ENCODE measurements around the gene TBC1D32.

TBC1D32 gene

DNA sequence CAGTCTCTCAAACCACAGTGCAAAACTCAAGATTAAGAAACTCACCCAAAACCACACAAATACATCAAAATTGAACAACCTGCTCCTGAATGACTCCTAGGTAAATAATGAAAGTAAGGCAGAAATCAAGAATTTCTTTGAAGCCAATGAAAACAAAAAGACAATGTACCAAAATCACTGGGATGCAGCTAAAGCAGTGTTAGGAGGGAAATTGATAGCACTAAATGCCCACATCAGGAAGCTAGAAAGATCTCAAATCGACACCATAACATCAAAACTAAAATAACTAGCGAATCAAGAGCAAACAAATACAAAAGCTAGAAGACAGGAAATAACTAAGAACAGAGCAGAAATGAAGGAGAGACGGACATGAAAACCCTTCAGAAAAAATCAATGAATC is 70.5 kb downstream of the TBC1D32 start:
- no peaks in the 10 kb centered on the region; the same call in 1 of the 2 replicates for H3K9me3 ChIP-seq (ENCODE audit: low read depth, low read length)
- H3K27ac ChIP-seq = no peak overlapping the region
- TF ChIP-seq FOXP2 (optimal IDR thresholded peaks at IDR 0.05; ENCODE audit: control extremely low read depth, extremely low read length, insufficient read depth) (no peak), EZH2 (IDR thresholded peaks at IDR 0.05) (no peak), POLR2AphosphoS5 (IDR thresholded peaks at IDR 0.05; ENCODE audit: borderline replicate concordance, low read depth, low read length) (no peak)
- H3K9ac ChIP-seq (ENCODE audit: insufficient read length) = no peak overlapping the region
- H3K36me3 ChIP-seq (ENCODE audit: insufficient read depth, low read length) = no peaks in the 10 kb centered on the region
- no peak for DNase-seq (ENCODE audit: low read depth, low spot score)
- no peak overlapping the region for H3K4me3 ChIP-seq

DNA sequence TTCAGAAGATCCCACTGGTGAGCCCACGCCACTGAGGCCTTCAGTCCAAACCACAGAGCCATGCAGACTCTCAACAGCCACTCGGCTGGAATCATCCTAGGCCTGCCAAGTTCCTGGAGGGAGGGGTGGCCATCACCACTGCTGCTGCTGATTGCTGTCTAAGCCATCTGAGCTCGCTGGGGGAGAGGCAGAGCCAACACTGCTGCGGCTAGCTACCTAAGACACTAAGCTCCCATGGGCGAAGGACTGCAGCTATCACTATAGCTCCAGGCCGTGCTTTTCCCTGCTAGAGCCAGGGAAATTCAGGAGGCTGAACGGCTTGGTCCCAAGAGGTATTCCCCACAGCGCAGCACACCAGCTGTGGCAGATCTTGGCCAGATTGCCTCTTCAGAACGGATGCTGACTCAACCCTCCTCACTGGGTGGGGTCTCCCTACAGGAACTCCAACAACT is 73.6 kb downstream of the TBC1D32 start:
- no peaks in the 10 kb centered on the region; the same call in 1 of the 2 replicates for H3K9me3 ChIP-seq (ENCODE audit: low read depth, low read length)

DNA sequence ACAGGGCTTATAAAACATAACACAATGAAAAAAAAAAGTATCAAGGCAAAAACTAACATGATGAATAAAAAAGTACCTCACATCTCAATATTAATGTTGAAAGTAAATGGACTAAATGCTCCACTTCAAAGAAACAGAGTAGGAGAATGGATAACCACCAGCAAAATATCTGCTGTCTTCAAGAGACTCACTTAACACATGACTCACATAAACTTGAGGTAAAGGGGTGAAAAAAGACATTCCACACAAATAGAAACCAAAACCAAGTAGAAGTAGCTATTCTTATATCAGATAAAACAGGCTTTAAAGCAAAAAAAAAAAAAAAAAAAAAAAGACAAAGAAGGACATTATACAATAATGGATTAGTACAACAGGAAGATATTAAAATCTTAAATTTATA is 86.9 kb downstream of the TBC1D32 start:
- Histone ChIP-seq H3K9ac (ENCODE audit: insufficient read length) (no peak overlapping the region), H3K9me3 (ENCODE audit: low read depth, low read length) (peaks cover 6% of the 10 kb centered on the region; the same call in 1 of the 2 replicates), H3K4me3 (no peak overlapping the region), H3K36me3 (ENCODE audit: insufficient read depth, low read length) (no peaks in the 10 kb centered on the region), H3K27ac (no peak overlapping the region)
- no peak for DNase-seq (ENCODE audit: low read depth, low spot score)
- TF ChIP-seq FOXP2 (optimal IDR thresholded peaks at IDR 0.05; ENCODE audit: control extremely low read depth, extremely low read length, insufficient read depth) (no peak), EZH2 (IDR thresholded peaks at IDR 0.05) (no peak), POLR2AphosphoS5 (IDR thresholded peaks at IDR 0.05; ENCODE audit: borderline replicate concordance, low read depth, low read length) (no peak)

More for the DNA sequence above, 73.6 kb downstream of the TBC1D32 start:
- TF ChIP-seq FOXP2 (optimal IDR thresholded peaks at IDR 0.05; ENCODE audit: control extremely low read depth, extremely low read length, insufficient read depth) (no peak), POLR2AphosphoS5 (IDR thresholded peaks at IDR 0.05; ENCODE audit: borderline replicate concordance, low read depth, low read length) (no peak), EZH2 (IDR thresholded peaks at IDR 0.05) (no peak)
- Histone ChIP-seq H3K9ac (ENCODE audit: insufficient read length) (no peak overlapping the region), H3K4me3 (no peak overlapping the region), H3K36me3 (ENCODE audit: insufficient read depth, low read length) (no peaks in the 10 kb centered on the region; the same call in 1 of the 2 replicates), H3K27ac (no peak overlapping the region)
- DNase-seq (ENCODE audit: low read depth, low spot score) = no peak

DNA sequence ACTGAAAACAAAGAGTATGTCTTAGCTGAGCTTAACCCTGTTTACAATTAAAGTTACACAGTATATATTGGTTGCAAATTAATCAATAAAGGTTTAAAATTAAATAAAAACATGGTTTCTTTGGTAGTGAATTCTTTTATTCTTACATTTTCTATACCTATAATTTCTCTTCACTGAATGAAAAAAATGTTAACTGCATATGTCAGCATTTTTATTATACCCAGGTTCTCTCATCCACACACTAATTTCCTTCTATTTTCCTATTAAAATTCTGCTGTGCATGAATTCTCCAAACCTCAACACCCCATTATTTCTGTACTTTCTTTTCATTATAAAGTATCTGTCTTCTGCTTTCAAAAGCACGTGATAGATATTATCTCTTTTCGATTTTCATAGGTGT is 91.9 kb downstream of the TBC1D32 start:
- DNase-seq (ENCODE audit: low read depth, low spot score) = no peak
- Histone ChIP-seq H3K4me3 (no peak overlapping the region), H3K9ac (ENCODE audit: insufficient read length) (no peak overlapping the region), H3K9me3 (ENCODE audit: low read depth, low read length) (no peaks in the 10 kb centered on the region; the same call in 1 of the 2 replicates), H3K27ac (no peak overlapping the region), H3K36me3 (ENCODE audit: insufficient read depth, low read length) (0 out of 2 replicates have a peak, but pooled peaks cover 3% of the 10 kb centered on the region)
- no peak for TF ChIP-seq FOXP2 (optimal IDR thresholded peaks at IDR 0.05; ENCODE audit: control extremely low read depth, extremely low read length, insufficient read depth)
- TF ChIP-seq POLR2AphosphoS5 (IDR thresholded peaks at IDR 0.05; ENCODE audit: borderline replicate concordance, low read depth, low read length) = no peak
- no peak for TF ChIP-seq EZH2 (IDR thresholded peaks at IDR 0.05)

DNA sequence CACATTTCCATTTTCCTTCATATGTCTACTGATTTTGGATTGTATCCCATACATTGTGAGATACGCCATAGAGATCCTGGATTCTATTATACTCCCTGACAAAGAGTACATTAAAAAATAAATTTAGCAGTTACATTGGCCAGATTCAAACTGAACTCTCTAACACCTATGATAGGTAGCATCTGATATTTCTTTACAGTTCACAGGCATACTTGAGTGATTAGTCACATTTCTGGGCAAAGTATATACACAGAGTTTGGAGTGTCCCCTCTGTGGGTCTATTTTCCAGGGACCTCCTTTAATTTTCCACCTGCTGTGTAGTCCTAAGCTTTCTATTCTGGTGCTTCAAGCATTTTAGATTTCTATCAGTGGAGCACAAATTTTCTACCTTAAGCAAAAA is 96.4 kb downstream of the TBC1D32 start:
- Histone ChIP-seq H3K36me3 (ENCODE audit: insufficient read depth, low read length) (peaks cover 13% of the 10 kb centered on the region; the same call in 1 of the 2 replicates), H3K27ac (no peak overlapping the region), H3K9me3 (ENCODE audit: low read depth, low read length) (no peaks in the 10 kb centered on the region), H3K4me3 (no peak overlapping the region), H3K9ac (ENCODE audit: insufficient read length) (no peak overlapping the region)
- no peak for TF ChIP-seq POLR2AphosphoS5 (IDR thresholded peaks at IDR 0.05; ENCODE audit: borderline replicate concordance, low read depth, low read length)
- TF ChIP-seq EZH2 (IDR thresholded peaks at IDR 0.05) = no peak
- no peak for TF ChIP-seq FOXP2 (optimal IDR thresholded peaks at IDR 0.05; ENCODE audit: control extremely low read depth, extremely low read length, insufficient read depth)
- DNase-seq (ENCODE audit: low read depth, low spot score) = no peak

DNA sequence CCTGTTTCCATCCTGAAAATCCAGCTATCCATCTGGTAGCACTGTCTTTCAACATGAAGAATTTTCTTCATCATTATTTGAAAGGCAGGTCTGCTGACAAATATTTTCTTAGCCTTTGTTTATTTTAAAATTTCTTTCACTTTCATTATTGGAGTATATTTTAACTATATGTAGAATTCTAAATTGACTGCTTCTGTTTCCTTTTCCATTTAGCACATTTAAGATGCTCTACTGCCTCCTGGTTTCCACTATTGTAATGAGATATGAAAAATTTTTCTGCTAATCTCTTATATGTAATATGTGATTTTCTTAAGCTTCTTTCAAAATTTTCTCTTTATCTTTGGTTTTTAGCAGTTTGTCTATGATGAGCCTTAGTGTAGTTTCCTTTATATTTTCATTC is 97.3 kb downstream of the TBC1D32 start:
- H3K9me3 ChIP-seq (ENCODE audit: low read depth, low read length) = no peaks in the 10 kb centered on the region
- H3K9ac ChIP-seq (ENCODE audit: insufficient read length) = no peak overlapping the region
- H3K27ac ChIP-seq = no peak overlapping the region
- peaks cover 13% of the 10 kb centered on the region; the same call in 1 of the 2 replicates for H3K36me3 ChIP-seq (ENCODE audit: insufficient read depth, low read length)
- no peak overlapping the region for H3K4me3 ChIP-seq
- TF ChIP-seq FOXP2 (optimal IDR thresholded peaks at IDR 0.05; ENCODE audit: control extremely low read depth, extremely low read length, insufficient read depth) = no peak
- no peak for TF ChIP-seq EZH2 (IDR thresholded peaks at IDR 0.05)
- TF ChIP-seq POLR2AphosphoS5 (IDR thresholded peaks at IDR 0.05; ENCODE audit: borderline replicate concordance, low read depth, low read length) = no peak
- no peak for DNase-seq (ENCODE audit: low read depth, low spot score)

DNA sequence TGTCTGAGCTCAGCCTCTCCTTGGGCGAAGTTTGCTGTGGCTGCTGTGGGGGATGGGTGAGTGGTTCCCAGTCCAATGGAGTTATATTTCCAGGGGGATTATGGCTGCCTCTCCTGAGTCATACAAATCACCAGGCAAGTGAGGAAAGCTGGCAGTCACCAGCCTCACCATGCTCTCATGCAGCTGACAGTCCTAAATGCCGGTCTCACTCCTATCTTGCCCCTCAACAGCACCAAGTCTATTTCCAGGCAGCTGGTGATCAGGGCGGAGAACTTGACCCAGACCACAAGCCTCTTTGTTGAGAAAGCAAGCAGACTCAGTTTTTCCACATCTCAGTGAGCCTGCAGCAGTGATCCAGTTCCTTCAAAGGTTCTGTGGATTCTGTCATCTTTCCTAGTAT is 98.9 kb downstream of the TBC1D32 start:
- DNase-seq (ENCODE audit: low read depth, low spot score) = no peak
- H3K9ac ChIP-seq (ENCODE audit: insufficient read length) = no peak overlapping the region
- TF ChIP-seq FOXP2 (optimal IDR thresholded peaks at IDR 0.05; ENCODE audit: control extremely low read depth, extremely low read length, insufficient read depth) (no peak), POLR2AphosphoS5 (IDR thresholded peaks at IDR 0.05; ENCODE audit: borderline replicate concordance, low read depth, low read length) (no peak)
- no peak overlapping the region for H3K27ac ChIP-seq
- no peak overlapping the region for H3K4me3 ChIP-seq
- peaks cover 13% of the 10 kb centered on the region; the same call in 1 of the 2 replicates for H3K36me3 ChIP-seq (ENCODE audit: insufficient read depth, low read length)
- no peaks in the 10 kb centered on the region for H3K9me3 ChIP-seq (ENCODE audit: low read depth, low read length)

DNA sequence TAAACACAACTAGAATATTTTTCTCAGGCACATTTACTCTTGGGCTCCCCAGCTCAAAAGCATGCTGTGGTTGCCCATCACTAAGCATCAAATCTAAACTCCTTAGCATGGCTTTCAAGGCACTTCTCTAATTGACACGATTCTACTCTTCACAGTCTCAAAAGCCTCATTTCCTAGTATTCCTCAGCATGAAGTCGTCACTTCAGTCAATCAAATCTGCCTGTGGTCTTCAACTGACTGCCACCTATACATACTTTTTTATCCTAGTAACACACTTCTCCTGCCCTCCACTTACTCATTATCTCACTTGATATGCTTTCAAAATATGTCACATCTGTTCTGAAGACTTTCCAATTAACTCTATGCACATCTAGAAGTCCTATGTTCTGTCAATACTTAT is 110.3 kb downstream of the TBC1D32 start:
- no peak for DNase-seq (ENCODE audit: low read depth, low spot score)
- H3K36me3 ChIP-seq (ENCODE audit: insufficient read depth, low read length) = no peaks in the 10 kb centered on the region
- no peak overlapping the region for H3K27ac ChIP-seq
- TF ChIP-seq POLR2AphosphoS5 (IDR thresholded peaks at IDR 0.05; ENCODE audit: borderline replicate concordance, low read depth, low read length) (no peak), FOXP2 (optimal IDR thresholded peaks at IDR 0.05; ENCODE audit: control extremely low read depth, extremely low read length, insufficient read depth) (no peak)
- H3K9me3 ChIP-seq (ENCODE audit: low read depth, low read length) = no peaks in the 10 kb centered on the region
- H3K4me3 ChIP-seq = no peak overlapping the region
- no peak overlapping the region for H3K9ac ChIP-seq (ENCODE audit: insufficient read length)

DNA sequence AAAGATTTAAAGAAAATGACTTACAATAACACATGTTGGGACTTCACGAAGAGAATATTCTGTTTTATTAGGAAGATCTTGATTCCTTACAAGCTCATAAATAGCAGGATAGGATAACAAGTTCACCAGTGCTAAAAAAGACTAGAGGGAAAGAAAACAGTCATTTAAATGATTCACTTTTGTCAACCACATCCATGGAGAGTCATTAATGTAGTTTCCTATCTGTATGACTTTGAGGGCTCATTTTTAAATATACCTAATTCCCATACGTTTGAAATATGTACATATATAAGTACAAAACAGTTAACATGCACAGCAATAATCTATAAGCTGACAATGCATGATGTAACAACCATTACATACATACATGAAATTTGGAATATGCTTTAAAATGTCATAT is 111.1 kb downstream of the TBC1D32 start:
- Histone ChIP-seq H3K9me3 (ENCODE audit: low read depth, low read length) (no peaks in the 10 kb centered on the region), H3K9ac (ENCODE audit: insufficient read length) (no peak overlapping the region), H3K27ac (no peak overlapping the region), H3K36me3 (ENCODE audit: insufficient read depth, low read length) (no peaks in the 10 kb centered on the region), H3K4me3 (no peak overlapping the region)
- DNase-seq (ENCODE audit: low read depth, low spot score) = no peak
- TF ChIP-seq POLR2AphosphoS5 (IDR thresholded peaks at IDR 0.05; ENCODE audit: borderline replicate concordance, low read depth, low read length) (no peak), FOXP2 (optimal IDR thresholded peaks at IDR 0.05; ENCODE audit: control extremely low read depth, extremely low read length, insufficient read depth) (no peak)

Measured in SK-N-MC (cell line).